Frontal cortex (tissue), 4 donors: ENCODE measurements around the gene FAM216A. TPM values are rescaled to one million over a fixed set of nuclear protein-coding genes. Genes with fewer than 3 reads are reported as not detected.

Experiments
- DNase-seq, 2 donors: peaks; one replicate each; pipeline ENCODE4 v3.0.0; 2012; ENCODE audit warnings: low spot score in 2 of 2
- FAIRE-seq: peaks from 2 replicates; lab custom pipeline; 2012; peaks lifted over from hg19 to GRCh38; lab: Jason Lieb, UNC
- small RNA-seq: library from RNA; depleted of rRNA; stranded (forward); fragments of <200 nt; gene quantifications from one replicate; pipeline ENCODE3, GENCODE V24; 2014
- total RNA-seq: library from RNA; depleted of rRNA; stranded (reverse); fragments of >200 nt; gene quantifications from one replicate; pipeline ENCODE4 v1.2.3, GENCODE V29; 2014
- donor health status: control.
- donor health status: control.
- donor health status: control.

Gene FAM216A
- total RNA-seq, 1 donor from 2014 or later, result 39.1 TPM

DNA sequence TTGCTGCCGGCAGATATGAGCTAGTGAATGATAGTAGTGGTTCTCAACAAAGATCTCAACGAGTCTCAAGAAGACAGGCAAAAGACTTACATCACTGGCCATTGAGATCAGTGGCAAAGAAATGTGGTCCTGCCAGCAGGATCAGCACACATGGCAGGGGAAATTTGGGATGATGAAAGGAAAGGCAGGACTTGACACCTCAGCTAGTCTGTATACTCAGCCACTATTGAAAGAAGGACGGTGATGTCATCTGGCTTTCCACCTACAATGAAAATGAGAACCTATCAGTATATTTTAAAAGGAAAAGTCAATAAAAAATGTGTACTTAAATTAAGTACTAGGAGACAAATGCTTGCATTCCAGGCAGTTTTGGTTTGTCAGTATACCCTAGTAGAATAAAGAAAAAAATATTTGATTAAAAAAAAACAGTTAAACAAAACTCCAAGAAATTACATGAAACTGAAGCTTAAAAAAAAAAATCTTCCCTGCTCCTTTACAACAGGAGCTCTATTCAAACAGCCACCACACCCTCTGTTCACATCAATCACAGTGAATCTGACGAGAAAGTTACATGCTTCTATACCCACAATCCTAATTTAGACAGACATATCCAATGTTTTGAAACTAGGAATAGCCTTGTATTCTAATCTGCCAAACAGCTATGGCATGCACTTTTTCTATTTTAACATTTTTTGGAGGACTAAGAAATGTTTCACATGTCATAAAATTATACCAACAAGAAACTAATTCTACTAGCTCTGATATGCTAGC is 68.4 kb downstream of the FAM216A start:
- no peak for FAIRE-seq

DNA sequence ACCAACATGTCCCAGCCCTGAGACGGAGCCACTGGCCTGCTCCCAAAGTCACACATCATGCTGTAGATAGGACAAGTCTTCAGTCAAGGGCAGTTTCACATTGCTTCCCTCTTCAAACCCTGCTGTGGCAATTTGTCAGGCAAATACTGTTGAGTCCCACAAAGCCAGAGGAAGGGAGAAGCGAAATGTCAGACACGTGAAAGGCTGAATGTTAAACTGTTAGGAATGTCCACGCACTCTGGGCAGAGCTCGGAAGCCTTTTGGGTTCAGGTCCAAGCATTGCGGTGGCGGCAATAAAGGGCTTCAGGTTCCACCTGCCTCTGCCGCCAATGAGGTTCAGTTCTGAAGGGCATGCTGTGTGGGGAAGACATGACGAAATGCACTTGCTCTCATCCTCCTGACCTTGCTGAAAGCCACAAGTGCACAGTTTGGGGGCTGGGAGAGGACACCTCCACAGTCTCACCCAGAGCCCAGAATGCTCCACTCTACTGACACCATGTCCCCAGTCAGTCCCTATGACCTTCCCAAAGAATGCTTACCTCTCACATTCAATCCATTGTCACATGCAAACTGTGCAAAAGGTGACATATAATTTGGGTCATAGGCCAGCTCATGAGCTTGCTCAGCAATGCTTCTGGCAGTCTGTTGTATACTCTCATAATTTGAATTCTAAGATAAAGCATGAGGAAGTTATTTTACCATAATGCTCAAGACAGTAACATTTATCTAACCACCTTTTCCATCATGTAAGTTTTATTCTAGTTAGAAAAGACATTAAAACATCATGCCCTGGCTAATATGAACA is 69.2 kb downstream of the FAM216A start:
- DNase-seq (no peak), FAIRE-seq (no peak)

More for the DNA sequence above, 68.4 kb downstream of the FAM216A start:
- no peak for DNase-seq

- DNase-seq (no peak), FAIRE-seq (no peak)
These were observed 70.4 kb downstream of the FAM216A start for GRCh38 chr12:110538869-110539622.

Small RNAs within 50 kb of the gene (small RNA-seq; reads per million reads assigned to genes)
- gene RF00278, result not detected

Other genes with a start within 250 kb of the FAM216A start
- 149 TPM for gene ATP2A2, start 187.6 kb upstream of the FAM216A start, total RNA-seq
- gene ANAPC7, start 65.1 kb upstream of the FAM216A start, total RNA-seq, result 44.0 TPM
- 121 TPM for gene ARPC3, start 18.5 kb upstream of the FAM216A start, total RNA-seq
- gene GPN3, start 588 bp upstream of the FAM216A start, total RNA-seq, result 21.6 TPM
- 106 TPM for gene VPS29, start 33.3 kb downstream of the FAM216A start, total RNA-seq
- gene RAD9B, start 33.5 kb downstream of the FAM216A start, total RNA-seq, result 1.2 TPM
- 8.2 TPM for gene PPTC7, start 114.5 kb downstream of the FAM216A start, total RNA-seq
- 35.9 TPM for gene TCTN1, start 145.3 kb downstream of the FAM216A start, total RNA-seq
- gene HVCN1, start 220.3 kb downstream of the FAM216A start, total RNA-seq, result 7.3 TPM